Measurements from ENCODE around the gene NEUROD2.

- TF ChIP-seq ELK4 (IDR thresholded peaks at IDR 0.05; ENCODE audit: borderline replicate concordance, low read depth, low read length) (no peak), ZNF621 (tag by site-specific recombination; IDR thresholded peaks at IDR 0.05) (no peak)
- TF ChIP-seq, protein P1, sequence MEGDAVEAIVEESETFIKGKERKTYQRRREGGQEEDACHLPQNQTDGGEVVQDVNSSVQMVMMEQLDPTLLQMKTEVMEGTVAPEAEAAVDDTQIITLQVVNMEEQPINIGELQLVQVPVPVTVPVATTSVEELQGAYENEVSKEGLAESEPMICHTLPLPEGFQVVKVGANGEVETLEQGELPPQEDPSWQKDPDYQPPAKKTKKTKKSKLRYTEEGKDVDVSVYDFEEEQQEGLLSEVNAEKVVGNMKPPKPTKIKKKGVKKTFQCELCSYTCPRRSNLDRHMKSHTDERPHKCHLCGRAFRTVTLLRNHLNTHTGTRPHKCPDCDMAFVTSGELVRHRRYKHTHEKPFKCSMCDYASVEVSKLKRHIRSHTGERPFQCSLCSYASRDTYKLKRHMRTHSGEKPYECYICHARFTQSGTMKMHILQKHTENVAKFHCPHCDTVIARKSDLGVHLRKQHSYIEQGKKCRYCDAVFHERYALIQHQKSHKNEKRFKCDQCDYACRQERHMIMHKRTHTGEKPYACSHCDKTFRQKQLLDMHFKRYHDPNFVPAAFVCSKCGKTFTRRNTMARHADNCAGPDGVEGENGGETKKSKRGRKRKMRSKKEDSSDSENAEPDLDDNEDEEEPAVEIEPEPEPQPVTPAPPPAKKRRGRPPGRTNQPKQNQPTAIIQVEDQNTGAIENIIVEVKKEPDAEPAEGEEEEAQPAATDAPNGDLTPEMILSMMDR (tag by site-specific recombination; IDR thresholded peaks at IDR 0.05): no peak
These were observed 6.9 kb upstream of the NEUROD2 start for GRCh38 chr17:39614545-39615157.

Data from HEK293 (cell line).